Osteocyte (in vitro differentiated cells): ENCODE data around the gene ADAM30. TPM values are rescaled to one million over a fixed set of nuclear protein-coding genes. Genes with fewer than 3 reads are reported as not detected.

Source experiments
- DNase-seq: peaks from one replicate; pipeline ENCODE4 v3.0.0; 2021; ENCODE audit warnings: mixed read lengths; ENCODE audit not compliant: unreplicated experiment; ENCODE audit errors: extremely low spot score
- H3K27ac Mint-ChIP-seq: one replicate; pipeline ENCODE4 v1.8.0; 2021; ENCODE audit warnings: mild to moderate bottlenecking, mixed read lengths; ENCODE audit not compliant: unreplicated experiment
- H3K27me3 Mint-ChIP-seq: one replicate; pipeline ENCODE4 v1.8.0; 2021; ENCODE audit warnings: mixed read lengths; ENCODE audit not compliant: unreplicated experiment
- H3K36me3 Mint-ChIP-seq: one replicate; pipeline ENCODE4 v1.8.0; 2021; ENCODE audit warnings: mixed read lengths; ENCODE audit not compliant: unreplicated experiment
- H3K4me1 Mint-ChIP-seq: one replicate; pipeline ENCODE4 v1.8.0; 2021; ENCODE audit warnings: mixed read lengths; ENCODE audit not compliant: unreplicated experiment
- H3K4me3 Mint-ChIP-seq: one replicate; pipeline ENCODE4 v1.8.0; 2021; ENCODE audit warnings: mild to moderate bottlenecking, moderate library complexity, mixed read lengths; ENCODE audit not compliant: unreplicated experiment
- H3K9me3 Mint-ChIP-seq: one replicate; pipeline ENCODE4 v1.8.0; 2021; ENCODE audit warnings: mixed read lengths; ENCODE audit not compliant: unreplicated experiment
- total RNA-seq: library from RNA; stranded (reverse); gene quantifications from 2 replicates; pipeline ENCODE4 v1.2.1, GENCODE V29; 2021
- TF ChIP-seq, protein P1 (sequence below): fragments of 200-600 bp; sonication (generic); IDR thresholded peaks from 2 replicates; pipeline ENCODE4 v1.5.0; 2021; ENCODE audit warnings: antibody characterized with exemption, mild to moderate bottlenecking, moderate library complexity

ADAM30 gene
- total RNA-seq, 1 donor from 2014 or later = not detected

DNA sequence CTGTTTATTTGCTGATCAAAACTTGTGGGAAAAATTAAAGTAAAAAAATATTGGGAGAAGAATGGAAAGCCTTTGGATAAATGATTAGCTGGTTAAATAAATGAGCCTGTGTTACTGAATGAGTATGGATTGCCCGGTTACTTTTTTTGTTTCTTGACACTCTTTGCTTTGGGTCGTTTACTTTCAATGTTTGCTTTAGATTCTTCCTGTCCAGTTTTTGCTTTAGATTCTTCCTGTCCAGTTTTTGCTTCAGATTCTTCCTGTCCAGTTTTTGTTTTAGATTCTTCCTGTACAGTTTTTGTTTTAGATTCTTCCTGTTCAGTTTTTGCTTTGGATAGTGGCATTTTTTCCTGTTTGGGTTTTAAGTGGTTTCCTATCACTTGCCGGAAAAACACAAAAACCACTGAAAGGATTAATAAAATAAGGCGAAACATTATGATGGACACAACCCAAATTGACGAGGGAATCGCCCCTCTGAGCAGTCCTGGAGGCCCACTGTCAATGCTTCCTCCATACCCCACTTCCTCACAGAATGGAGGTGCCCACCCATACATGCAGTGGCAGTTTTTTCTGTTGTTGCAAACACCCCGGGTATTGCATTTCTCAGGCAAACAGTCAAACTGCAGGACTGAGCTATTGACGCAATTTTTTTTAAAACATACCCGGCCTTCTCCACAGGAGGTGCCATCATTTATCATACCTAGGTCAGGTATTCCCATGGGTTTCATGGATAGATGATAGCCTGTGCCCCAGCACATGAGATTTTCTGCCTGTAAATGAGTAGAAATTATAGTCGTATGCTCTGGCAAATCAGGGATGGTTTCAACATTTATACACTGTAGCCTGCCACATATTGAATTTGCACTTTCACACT, 2.3 kb downstream of the ADAM30 start:
- H3K4me3 Mint-ChIP-seq = no peak overlapping the region

GRCh38 chr1:119893238-119893791, 3.0 kb downstream of the ADAM30 start:
- H3K27me3 Mint-ChIP-seq = peaks cover 3% of the 10 kb centered on the region
- H3K9me3 Mint-ChIP-seq = peaks cover 5% of the 10 kb centered on the region
- peaks cover 5% of the 10 kb centered on the region for H3K4me1 Mint-ChIP-seq
- DNase-seq = no peak
- TF ChIP-seq, protein P1, sequence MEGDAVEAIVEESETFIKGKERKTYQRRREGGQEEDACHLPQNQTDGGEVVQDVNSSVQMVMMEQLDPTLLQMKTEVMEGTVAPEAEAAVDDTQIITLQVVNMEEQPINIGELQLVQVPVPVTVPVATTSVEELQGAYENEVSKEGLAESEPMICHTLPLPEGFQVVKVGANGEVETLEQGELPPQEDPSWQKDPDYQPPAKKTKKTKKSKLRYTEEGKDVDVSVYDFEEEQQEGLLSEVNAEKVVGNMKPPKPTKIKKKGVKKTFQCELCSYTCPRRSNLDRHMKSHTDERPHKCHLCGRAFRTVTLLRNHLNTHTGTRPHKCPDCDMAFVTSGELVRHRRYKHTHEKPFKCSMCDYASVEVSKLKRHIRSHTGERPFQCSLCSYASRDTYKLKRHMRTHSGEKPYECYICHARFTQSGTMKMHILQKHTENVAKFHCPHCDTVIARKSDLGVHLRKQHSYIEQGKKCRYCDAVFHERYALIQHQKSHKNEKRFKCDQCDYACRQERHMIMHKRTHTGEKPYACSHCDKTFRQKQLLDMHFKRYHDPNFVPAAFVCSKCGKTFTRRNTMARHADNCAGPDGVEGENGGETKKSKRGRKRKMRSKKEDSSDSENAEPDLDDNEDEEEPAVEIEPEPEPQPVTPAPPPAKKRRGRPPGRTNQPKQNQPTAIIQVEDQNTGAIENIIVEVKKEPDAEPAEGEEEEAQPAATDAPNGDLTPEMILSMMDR = no peak
- H3K36me3 Mint-ChIP-seq = no peaks in the 10 kb centered on the region
- H3K27ac Mint-ChIP-seq = no peak overlapping the region
- no peak overlapping the region for H3K4me3 Mint-ChIP-seq

More for the DNA sequence above, 2.3 kb downstream of the ADAM30 start:
- peaks cover 3% of the 10 kb centered on the region for H3K27me3 Mint-ChIP-seq
- H3K4me1 Mint-ChIP-seq = peaks cover 5% of the 10 kb centered on the region
- DNase-seq = no peak
- H3K36me3 Mint-ChIP-seq = no peaks in the 10 kb centered on the region
- H3K27ac Mint-ChIP-seq = peak overlapping the region; percentile 35
- TF ChIP-seq, protein P1 = no peak
- H3K9me3 Mint-ChIP-seq = no peaks in the 10 kb centered on the region

- peaks cover 3% of the 10 kb centered on the region for H3K27me3 Mint-ChIP-seq
- no peaks in the 10 kb centered on the region for H3K36me3 Mint-ChIP-seq
- no peak overlapping the region for H3K27ac Mint-ChIP-seq
- no peak for DNase-seq
- TF ChIP-seq, protein P1 = no peak
- H3K4me3 Mint-ChIP-seq = no peak overlapping the region
- peaks cover 5% of the 10 kb centered on the region for H3K4me1 Mint-ChIP-seq
- H3K9me3 Mint-ChIP-seq = peaks cover 14% of the 10 kb centered on the region
These were observed 4.9 kb downstream of the ADAM30 start for GRCh38 chr1:119891386-119891785.

DNA sequence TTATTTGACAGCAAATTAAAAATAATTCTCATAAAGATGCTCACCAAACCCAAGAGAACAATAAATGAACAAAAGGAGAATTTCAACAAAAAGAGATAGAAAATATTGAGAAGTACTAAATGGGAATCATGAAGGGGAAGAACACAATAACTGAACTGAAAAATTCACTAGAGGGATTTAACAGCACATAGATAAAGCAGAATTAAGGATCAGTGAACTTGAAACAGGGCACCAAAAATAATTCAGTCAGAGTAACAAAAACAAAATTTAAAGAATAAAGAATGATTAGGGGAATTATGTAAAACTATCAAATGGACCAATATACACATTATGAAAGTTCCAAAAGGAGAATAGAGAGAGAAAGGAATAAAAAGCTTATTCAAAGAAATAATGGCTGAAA, 7.8 kb downstream of the ADAM30 start:
- TF ChIP-seq, protein P1 = no peak
- no peaks in the 10 kb centered on the region for H3K4me1 Mint-ChIP-seq
- no peak overlapping the region for H3K27ac Mint-ChIP-seq
- H3K4me3 Mint-ChIP-seq = no peak overlapping the region
- no peaks in the 10 kb centered on the region for H3K36me3 Mint-ChIP-seq
- H3K9me3 Mint-ChIP-seq = peaks cover 14% of the 10 kb centered on the region
- H3K27me3 Mint-ChIP-seq = peaks cover 3% of the 10 kb centered on the region
- no peak for DNase-seq

DNA sequence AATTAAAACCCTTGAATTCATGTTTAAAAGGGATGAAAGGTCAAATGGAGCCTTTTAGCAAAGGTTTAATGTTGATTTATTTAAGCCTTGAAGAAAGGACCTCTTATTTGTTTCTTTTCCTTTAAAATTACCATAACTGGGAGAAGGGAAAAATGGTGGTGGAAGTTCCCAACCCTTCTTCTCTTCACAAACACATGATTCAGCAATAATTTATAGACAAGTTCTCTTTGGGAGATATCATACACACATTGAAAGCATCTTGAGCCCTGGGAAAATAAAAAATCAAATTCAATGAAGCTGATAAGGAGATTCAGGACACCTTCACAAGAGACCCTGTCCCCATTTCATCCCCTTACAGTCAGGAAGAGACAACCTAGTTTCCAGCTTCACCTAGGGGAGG, 8.9 kb downstream of the ADAM30 start:
- Mint-ChIP-seq H3K27me3 (peaks cover 3% of the 10 kb centered on the region), H3K9me3 (peaks cover 14% of the 10 kb centered on the region), H3K36me3 (no peaks in the 10 kb centered on the region), H3K4me1 (no peaks in the 10 kb centered on the region), H3K4me3 (no peak overlapping the region), H3K27ac (no peak overlapping the region)
- TF ChIP-seq, protein P1 = no peak
- DNase-seq = no peak
